HEK293T (cell line): ENCODE data around the gene USP22.

Experiments
- ARNT ChIP-seq: fragments of 450-650 bp; IDR thresholded peaks from 2 replicates; pipeline ENCODE4 v1.6.1; 2017; ENCODE audit warnings: mild to moderate bottlenecking
- BHLHE40 ChIP-seq: fragments of 450-650 bp; IDR thresholded peaks from 2 replicates; pipeline ENCODE4 v1.6.1; 2016; ENCODE audit warnings: mild to moderate bottlenecking, moderate library complexity, borderline replicate concordance
- ELF4 ChIP-seq: fragments of 450-650 bp; IDR thresholded peaks from 2 replicates; pipeline ENCODE4 v1.6.1; 2017; ENCODE audit warnings: antibody characterized with exemption
- FOXA1 ChIP-seq: fragments of 450-650 bp; IDR thresholded peaks from 2 replicates; pipeline ENCODE4 v1.6.1; 2016; ENCODE audit warnings: mild to moderate bottlenecking
- FOXK2 ChIP-seq: fragments of 450-650 bp; IDR thresholded peaks from 2 replicates; pipeline ENCODE4 v1.6.1; 2016; ENCODE audit warnings: mild to moderate bottlenecking
- FOXM1 ChIP-seq: fragments of 450-650 bp; IDR thresholded peaks from 2 replicates; pipeline ENCODE4 v1.6.1; 2017; ENCODE audit warnings: mild to moderate bottlenecking, borderline replicate concordance
- HDGF ChIP-seq: fragments of 450-650 bp; IDR thresholded peaks from 2 replicates; pipeline ENCODE4 v1.6.1; 2017; ENCODE audit warnings: antibody characterized with exemption, borderline replicate concordance
- L3MBTL2 ChIP-seq: fragments of 450-650 bp; conservative IDR thresholded peaks from 2 replicates; pipeline ENCODE4 v1.6.1; 2016; ENCODE audit warnings: mild to moderate bottlenecking
- LEF1 ChIP-seq: fragments of 450-650 bp; IDR thresholded peaks from 2 replicates; pipeline ENCODE4 v1.6.1; 2017; ENCODE audit warnings: mild to moderate bottlenecking, borderline replicate concordance
- PKNOX1 ChIP-seq: fragments of 450-650 bp; IDR thresholded peaks from 2 replicates; pipeline ENCODE4 v1.6.1; 2016
- SP1 ChIP-seq: fragments of 450-650 bp; IDR thresholded peaks from 2 replicates; pipeline ENCODE4 v1.6.1; 2017
- SUZ12 ChIP-seq: fragments of 450-650 bp; IDR thresholded peaks from 2 replicates; pipeline ENCODE4 v1.6.1; 2016; ENCODE audit warnings: mild to moderate bottlenecking
- TARDBP ChIP-seq: fragments of 450-650 bp; IDR thresholded peaks from 2 replicates; pipeline ENCODE4 v1.6.1; 2016
- ZNF384 ChIP-seq: fragments of 450-650 bp; IDR thresholded peaks from 2 replicates; pipeline ENCODE4 v1.6.1; 2016

- TF ChIP-seq BHLHE40 (no peak), FOXK2 (no peak), ZNF384 (no peak), TARDBP (no peak), FOXM1 (no peak), SP1 (no peak), SUZ12 (no peak), LEF1 (no peak), L3MBTL2 (no peak), HDGF (no peak), FOXA1 (no peak), PKNOX1 (no peak), ELF4 (no peak), ARNT (no peak)
Measured at GRCh38 chr17:20981046-20981920, 61.5 kb downstream of the USP22 start.
